NCI-H774 (cell line): ENCODE results near the gene TNFRSF6B.

ENCODE experiments used
- DNase-seq: peaks from one replicate; lab custom pipeline; 2025; lab: John Stamatoyannopoulos, UW

TNFRSF6B gene

DNA sequence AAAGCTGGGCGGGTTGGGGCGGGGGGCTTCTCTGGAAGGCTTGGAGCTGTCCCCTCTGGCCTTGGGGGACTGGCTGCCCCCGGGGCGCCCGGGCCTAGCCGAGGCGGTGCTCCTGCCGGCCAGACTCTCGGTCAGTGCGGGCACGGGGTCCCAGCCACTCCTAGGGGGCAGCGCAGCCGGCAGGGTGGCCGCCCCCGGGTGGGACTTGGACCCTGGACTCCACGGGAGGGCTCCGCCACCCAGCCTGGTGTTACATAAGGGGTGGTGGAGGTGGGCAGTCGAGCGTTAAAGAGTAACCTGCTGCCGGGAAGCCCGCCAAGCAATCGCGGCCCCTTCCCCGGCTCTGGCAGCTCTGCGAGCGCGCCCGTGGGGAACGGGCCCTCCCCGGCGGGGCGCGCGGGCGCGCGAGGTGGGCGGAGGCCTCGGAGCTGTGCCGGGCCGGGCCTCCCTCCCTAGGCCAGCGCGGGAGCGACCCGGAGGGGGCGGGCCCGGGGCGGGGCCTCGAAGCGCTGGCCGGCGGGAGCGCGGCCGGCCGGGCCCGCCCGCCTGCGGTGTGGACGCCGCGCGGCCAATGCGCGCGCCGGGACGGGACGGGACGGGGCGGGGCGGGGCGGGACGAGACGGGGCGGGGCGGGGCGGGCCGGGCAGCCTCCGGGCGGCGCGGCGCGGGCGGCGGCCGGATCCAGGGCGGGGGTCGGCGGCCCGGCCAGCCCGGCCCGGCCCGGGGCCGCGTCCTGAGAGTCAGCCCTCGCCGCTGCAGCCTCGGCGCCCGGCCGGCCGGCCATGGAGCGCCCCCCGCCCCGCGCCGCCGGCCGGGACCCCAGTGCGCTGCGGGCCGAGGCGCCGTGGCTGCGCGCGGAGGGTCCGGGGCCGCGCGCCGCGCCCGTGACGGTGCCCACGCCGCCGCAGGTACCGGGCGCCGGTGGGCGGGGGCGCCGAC is 42.9 kb downstream of the TNFRSF6B start, which contains the start of gene SLC2A4RG:
Gene SLC2A4RG (plus strand): TSS at position 647 of the 940 bp plus-strand sequence. CDS start 137 bp downstream, at position 784.
- DNase-seq: peak; percentile 71

GRCh38 chr20:63740070-63740626 is 43.7 kb downstream of the TNFRSF6B start:
- DNase-seq: peak; percentile 11

DNA sequence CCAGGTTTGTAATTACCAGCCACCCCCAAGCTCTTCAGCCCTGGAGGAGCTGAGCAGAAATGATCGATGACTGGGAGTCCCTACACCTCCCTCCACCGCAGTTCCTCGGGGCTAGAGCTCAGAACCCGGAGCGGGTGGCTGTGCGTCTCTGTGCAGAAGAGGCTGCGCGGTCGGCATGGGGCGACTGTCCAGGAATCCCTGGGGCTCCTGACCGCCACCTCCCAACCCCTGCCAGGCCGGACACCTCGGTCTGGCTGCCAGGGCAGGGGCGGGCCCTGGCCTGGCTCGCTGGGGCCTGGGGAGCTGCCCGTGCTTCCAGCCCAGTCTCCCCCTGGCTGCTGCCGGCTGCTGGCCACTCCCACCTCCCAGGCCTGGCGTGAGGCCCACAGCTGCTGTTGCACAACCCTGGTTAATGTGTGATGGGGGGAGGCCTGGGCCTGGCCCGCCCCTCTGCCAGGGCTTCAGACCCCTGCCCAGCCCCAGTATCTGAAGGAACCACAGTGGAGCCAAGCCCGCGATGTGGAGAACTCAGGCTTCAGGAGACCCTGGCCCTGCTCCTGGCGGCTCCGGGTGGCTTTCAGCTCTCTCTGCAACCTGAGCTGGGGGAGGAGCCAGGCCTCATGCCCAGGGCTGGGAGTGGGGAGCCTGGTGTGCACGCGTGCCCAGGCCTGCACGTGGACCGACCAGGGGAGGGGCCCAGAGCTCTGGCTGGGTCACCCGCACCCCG is 44.3 kb downstream of the TNFRSF6B start:
- peak; percentile 48 for DNase-seq

GRCh38 chr20:63741354-63741675 is 44.9 kb downstream of the TNFRSF6B start:
- DNase-seq: no peak

- DNase-seq: no peak
These were observed 45.4 kb downstream of the TNFRSF6B start for GRCh38 chr20:63741676-63742380.

DNA sequence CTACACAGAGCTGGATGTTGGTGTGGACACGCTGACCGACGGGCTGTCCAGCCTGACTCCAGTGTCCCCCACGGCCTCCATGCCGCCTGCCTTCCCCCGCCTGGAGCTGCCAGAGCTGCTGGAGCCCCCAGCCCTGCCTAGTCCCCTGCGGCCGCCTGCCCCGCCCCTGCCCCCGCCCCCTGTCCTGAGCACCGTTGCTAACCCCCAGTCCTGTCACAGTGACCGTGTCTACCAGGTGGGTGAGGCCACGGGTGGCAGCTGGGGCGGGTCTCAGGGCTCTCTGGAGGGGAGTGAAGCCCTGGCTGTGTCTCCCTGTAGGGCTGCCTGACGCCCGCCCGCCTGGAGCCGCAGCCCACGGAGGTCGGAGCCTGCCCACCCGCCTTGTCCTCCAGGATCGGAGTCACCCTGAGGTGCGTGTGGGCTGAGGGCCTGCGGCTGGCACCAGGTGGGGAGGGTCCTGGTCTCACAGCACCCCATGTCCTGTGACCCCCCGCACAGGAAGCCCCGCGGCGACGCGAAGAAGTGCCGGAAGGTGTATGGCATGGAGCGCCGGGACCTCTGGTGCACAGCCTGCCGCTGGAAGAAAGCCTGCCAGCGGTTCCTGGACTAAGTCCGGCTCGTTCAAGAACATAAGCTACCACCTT is 46.1 kb downstream of the TNFRSF6B start:
- no peak for DNase-seq

DNA sequence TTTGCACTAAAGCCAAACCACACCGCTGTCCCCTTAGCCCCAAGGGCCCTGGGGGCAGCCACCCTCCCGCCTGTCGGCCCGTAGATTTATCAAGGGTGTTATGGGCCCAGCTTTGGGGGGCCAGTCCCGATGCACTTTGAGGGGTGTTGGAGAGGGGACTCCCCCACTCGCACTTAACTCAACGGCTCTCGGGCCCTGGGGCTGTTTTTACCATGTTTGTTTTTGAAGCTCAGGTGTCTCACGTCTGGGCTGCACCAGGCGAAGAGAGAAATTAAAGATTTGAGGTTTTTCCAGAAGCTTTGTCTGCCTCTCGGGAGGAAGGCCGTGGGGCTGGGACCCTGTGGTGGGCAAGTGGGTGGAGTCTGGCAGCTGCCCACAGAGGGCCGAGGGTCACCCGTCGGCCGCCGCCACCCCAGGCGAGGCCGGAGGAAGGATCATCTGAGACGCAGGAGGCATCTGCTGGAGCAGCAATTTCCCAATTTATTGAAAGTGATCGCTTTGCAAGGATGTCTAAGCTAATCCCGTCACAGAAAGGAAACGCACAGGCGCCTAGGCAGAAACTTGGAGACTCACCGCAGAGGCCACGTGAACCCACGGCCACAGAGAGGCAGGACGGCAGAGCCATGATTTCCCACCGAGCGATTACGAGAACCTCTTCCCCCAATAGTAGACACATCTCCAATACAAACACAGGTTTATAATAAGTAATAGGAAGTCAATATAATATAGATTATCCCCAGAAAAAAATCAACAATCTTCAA is 46.9 kb downstream of the TNFRSF6B start:
- DNase-seq: no peak

DNA sequence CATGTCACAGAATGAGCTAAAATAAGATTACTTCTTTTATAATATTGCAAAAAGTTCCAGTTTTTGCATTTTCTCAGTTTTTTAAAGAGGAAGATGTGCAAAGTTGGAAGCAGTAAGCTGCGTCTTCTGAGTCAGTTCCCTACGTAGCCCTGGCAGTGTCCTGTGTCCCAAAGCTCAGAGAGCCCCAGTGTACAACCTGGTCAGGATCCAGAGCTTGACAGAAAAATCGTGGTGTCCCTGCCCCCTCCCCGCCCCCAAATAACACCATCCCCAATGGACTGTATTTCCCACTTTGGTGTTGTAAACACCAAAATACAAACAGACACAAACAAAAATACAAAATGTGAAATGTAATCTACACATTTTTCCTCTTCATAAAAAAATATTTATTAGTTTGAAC is 47.7 kb downstream of the TNFRSF6B start:
- DNase-seq: no peak

- no peak for DNase-seq
These were observed 48.3 kb downstream of the TNFRSF6B start for GRCh38 chr20:63744574-63745423.

DNA sequence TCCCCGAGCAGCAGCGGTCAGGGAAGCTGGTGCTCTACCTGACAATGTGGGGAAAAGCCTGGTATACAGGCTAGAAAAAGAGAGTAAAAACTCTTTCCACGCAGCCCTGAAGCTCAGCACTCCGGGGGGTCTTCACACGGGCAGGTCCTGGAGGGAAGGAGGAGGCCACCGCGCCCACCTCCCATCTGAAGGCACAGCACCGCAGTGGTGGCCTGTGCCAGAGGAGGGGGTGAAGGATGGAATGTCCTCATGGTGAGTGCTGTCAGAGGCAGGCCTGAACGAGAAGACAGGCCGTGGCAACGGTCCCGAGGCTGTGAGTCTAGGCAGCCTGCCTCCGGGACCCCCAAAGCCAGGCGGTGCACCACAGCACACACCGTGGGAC is 49.0 kb downstream of the TNFRSF6B start:
- DNase-seq: no peak

GRCh38 chr20:63745961-63746731 is 49.7 kb downstream of the TNFRSF6B start:
- no peak for DNase-seq

DNA sequence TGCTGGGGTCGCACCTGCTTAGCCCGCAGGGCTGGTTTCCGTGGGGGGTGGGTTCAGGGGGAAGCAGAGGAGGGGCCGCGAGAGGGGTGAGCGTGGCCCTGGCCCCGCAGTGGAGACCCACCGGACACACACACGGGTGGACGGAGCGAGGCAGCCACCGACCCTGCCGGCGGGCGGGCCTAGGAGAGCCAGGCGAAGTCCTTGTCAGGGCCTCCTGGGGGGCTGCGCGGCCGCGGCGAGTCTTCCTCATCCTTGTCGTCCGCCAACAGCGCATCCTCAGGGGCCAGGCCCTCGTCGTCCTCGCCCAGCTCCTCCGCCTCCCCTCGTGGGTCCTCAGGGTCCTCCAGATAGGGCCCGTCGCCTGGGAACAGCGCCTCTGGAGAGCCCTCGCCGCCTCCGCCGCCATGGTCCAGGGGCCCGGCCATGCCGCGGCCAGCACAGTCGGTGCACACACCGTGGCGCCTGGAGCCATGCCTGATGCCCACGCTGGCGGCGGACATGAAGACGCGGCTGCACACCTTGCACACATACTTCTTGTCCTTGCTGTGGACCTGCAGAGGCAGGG is 50.4 kb downstream of the TNFRSF6B start:
- no peak for DNase-seq

GRCh38 chr20:63747622-63748069 is 51.2 kb downstream of the TNFRSF6B start:
- no peak for DNase-seq
